ENCODE measurements around the gene SPI1.
A peak's percentile ranks its signal among the peaks of the same experiment; 100 is the strongest.
"Not testable (repeated sequence)": the region's sequence is repeated elsewhere in the genome, so short reads cannot be mapped to it uniquely, and the experiment has no call there.

Gene SPI1

GRCh38 chr11:47338396-47339241, 39.7 kb downstream of the SPI1 start:
- peak overlapping the region; percentile 14 for H3K27ac Mint-ChIP-seq
- H3K27me3 Mint-ChIP-seq: no peaks in the 10 kb centered on the region
- ATAC-seq (replicated peaks) (no peak), DNase-seq (no peak)
- no peaks in the 10 kb centered on the region for H3K9me3 Mint-ChIP-seq
- no peak overlapping the region for H3K4me3 Mint-ChIP-seq
- peaks cover 0 to 3% of the 10 kb centered on the region in 2 donors for H3K36me3 Mint-ChIP-seq
- H3K4me1 Mint-ChIP-seq: peaks cover 8 to 9% of the 10 kb centered on the region in 2 donors

- no peak overlapping the region for H3K27ac Mint-ChIP-seq
- ATAC-seq (replicated peaks): no peak
- H3K36me3 Mint-ChIP-seq: peaks cover 0 to 3% of the 10 kb centered on the region in 2 donors
- no peaks in the 10 kb centered on the region for H3K9me3 Mint-ChIP-seq
- DNase-seq: no peak
- no peaks in the 10 kb centered on the region for H3K27me3 Mint-ChIP-seq
- H3K4me3 Mint-ChIP-seq: no peak overlapping the region
- peaks cover 8 to 9% of the 10 kb centered on the region in 2 donors for H3K4me1 Mint-ChIP-seq
These were observed 41.0 kb downstream of the SPI1 start for GRCh38 chr11:47337229-47337924.

- Mint-ChIP-seq H3K9me3 (no peaks in the 10 kb centered on the region), H3K27me3 (no peaks in the 10 kb centered on the region), H3K4me3 (no peak overlapping the region), H3K36me3 (peaks cover 0 to 3% of the 10 kb centered on the region in 2 donors), H3K4me1 (peaks cover 8 to 9% of the 10 kb centered on the region in 2 donors), H3K27ac (no peak overlapping the region)
- ATAC-seq (replicated peaks) (no peak), DNase-seq (no peak)
These were observed 41.8 kb downstream of the SPI1 start for GRCh38 chr11:47336595-47336994.

GRCh38 chr11:47335733-47336132, 42.6 kb downstream of the SPI1 start:
- Mint-ChIP-seq H3K9me3 (no peaks in the 10 kb centered on the region), H3K36me3 (peaks cover 0 to 3% of the 10 kb centered on the region in 2 donors), H3K27ac (no peak overlapping the region), H3K27me3 (no peaks in the 10 kb centered on the region), H3K4me3 (no peak overlapping the region), H3K4me1 (peaks cover 8 to 9% of the 10 kb centered on the region in 2 donors)
- ATAC-seq (replicated peaks) (no peak), DNase-seq (no peak)

GRCh38 chr11:47334699-47335411, 43.5 kb downstream of the SPI1 start:
- H3K27me3 Mint-ChIP-seq; H3K36me3 Mint-ChIP-seq; H3K9me3 Mint-ChIP-seq; H3K27ac Mint-ChIP-seq; ATAC-seq (replicated peaks); H3K4me1 Mint-ChIP-seq; DNase-seq; H3K4me3 Mint-ChIP-seq: not testable (repeated sequence)

- peaks cover 3 to 10% of the 10 kb centered on the region in 2 donors for H3K36me3 Mint-ChIP-seq
- H3K27me3 Mint-ChIP-seq: no peaks in the 10 kb centered on the region
- H3K4me1 Mint-ChIP-seq: peaks cover 6% of the 10 kb centered on the region in 2 donors
- no peak overlapping the region for H3K4me3 Mint-ChIP-seq
- H3K9me3 Mint-ChIP-seq: no peaks in the 10 kb centered on the region
- peak overlapping the region; percentile 25 for H3K27ac Mint-ChIP-seq
- no peak for DNase-seq
- no peak for ATAC-seq (replicated peaks)
These were observed 44.4 kb downstream of the SPI1 start for GRCh38 chr11:47333886-47334443.

- Mint-ChIP-seq H3K4me1 (peaks cover 8 to 10% of the 10 kb centered on the region in 2 donors), H3K9me3 (no peaks in the 10 kb centered on the region), H3K36me3 (peaks cover 4 to 15% of the 10 kb centered on the region in 2 donors), H3K4me3 (no peak overlapping the region), H3K27me3 (no peaks in the 10 kb centered on the region), H3K27ac (no peak overlapping the region)
- DNase-seq: no peak
- no peak for ATAC-seq (replicated peaks)
These were observed 44.9 kb downstream of the SPI1 start for GRCh38 chr11:47333526-47333845.

GRCh38 chr11:47332791-47333525, 45.4 kb downstream of the SPI1 start:
- Mint-ChIP-seq H3K4me1 (peaks cover 8 to 15% of the 10 kb centered on the region in 2 donors), H3K36me3 (peaks cover 8 to 17% of the 10 kb centered on the region in 2 donors), H3K27me3 (no peaks in the 10 kb centered on the region), H3K9me3 (no peaks in the 10 kb centered on the region), H3K4me3 (no peak overlapping the region), H3K27ac (no peak overlapping the region)
- DNase-seq: no peak
- ATAC-seq (replicated peaks): no peak

- H3K4me1 Mint-ChIP-seq: peaks cover 13 to 20% of the 10 kb centered on the region in 2 donors
- H3K9me3 Mint-ChIP-seq: no peaks in the 10 kb centered on the region
- no peak for DNase-seq
- no peak for ATAC-seq (replicated peaks)
- H3K27ac Mint-ChIP-seq: peak overlapping the region; percentile 37
- H3K36me3 Mint-ChIP-seq: peaks cover 14 to 20% of the 10 kb centered on the region in 2 donors
- H3K27me3 Mint-ChIP-seq: no peaks in the 10 kb centered on the region
- no peak overlapping the region for H3K4me3 Mint-ChIP-seq
These were observed 46.0 kb downstream of the SPI1 start for GRCh38 chr11:47332303-47332711.

GRCh38 chr11:47331454-47332302, 46.7 kb downstream of the SPI1 start:
- Mint-ChIP-seq H3K27me3 (no peaks in the 10 kb centered on the region), H3K9me3 (no peaks in the 10 kb centered on the region), H3K4me1 (peaks cover 14 to 20% of the 10 kb centered on the region in 2 donors), H3K27ac (peak overlapping the region; percentile 47), H3K4me3 (no peak overlapping the region), H3K36me3 (peaks cover 15 to 24% of the 10 kb centered on the region in 2 donors)
- ATAC-seq (replicated peaks) (no peak), DNase-seq (no peak)

- Mint-ChIP-seq H3K36me3 (peaks cover 23 to 32% of the 10 kb centered on the region in 2 donors), H3K27me3 (no peaks in the 10 kb centered on the region), H3K4me1 (peaks cover 14 to 20% of the 10 kb centered on the region in 2 donors), H3K9me3 (no peaks in the 10 kb centered on the region), H3K4me3 (no peak overlapping the region), H3K27ac (peak overlapping the region; percentile 37)
- ATAC-seq (replicated peaks) (no peak), DNase-seq (no peak)
These were observed 48.1 kb downstream of the SPI1 start for GRCh38 chr11:47329987-47330931.

- Mint-ChIP-seq H3K4me1 (peaks cover 14 to 20% of the 10 kb centered on the region in 2 donors), H3K27ac (peak overlapping the region; percentile 87), H3K36me3 (peaks cover 28 to 38% of the 10 kb centered on the region in 2 donors), H3K27me3 (no peaks in the 10 kb centered on the region), H3K9me3 (no peaks in the 10 kb centered on the region), H3K4me3 (no peak overlapping the region)
- DNase-seq (no peak), ATAC-seq (replicated peaks) (no peak)
These were observed 48.8 kb downstream of the SPI1 start for GRCh38 chr11:47329431-47329986.

Data from stimulated activated naive B cell treated with anti-CD40 and anti-IgM and Interleukin-4, amounts not matched to agents 10 μg/mL and 1 μg/mL and 100 μg/mL, for 72 hours (primary cell).